GM12875 (cell line): ENCODE results near the gene ASPG.

Experiments
- H3K4me3 ChIP-seq: one replicate; pipeline ENCODE4 v1.5.1; 2011; ENCODE audit warnings: low read depth, low read length, control low read depth
- CTCF ChIP-seq: IDR thresholded peaks from 2 replicates; pipeline ENCODE4 v1.5.1; 2011; ENCODE audit warnings: low read depth, mild to moderate bottlenecking, control low read depth, inconsistent platforms, low read length, moderate library complexity, borderline replicate concordance; ENCODE audit not compliant: insufficient read depth

The ASPG gene

GRCh38 chr14:104139460-104140212 lies 54.1 kb downstream of the ASPG start:
- H3K4me3 ChIP-seq: no peak overlapping the region
- TF ChIP-seq CTCF: no peak

- no peak overlapping the region for H3K4me3 ChIP-seq
- TF ChIP-seq CTCF: no peak
Measured at GRCh38 chr14:104140213-104140462, 54.6 kb downstream of the ASPG start.

- H3K4me3 ChIP-seq: no peak overlapping the region
- no peak for TF ChIP-seq CTCF
Measured at GRCh38 chr14:104140463-104141331, 55.2 kb downstream of the ASPG start.

GRCh38 chr14:104141621-104142091 lies 56.2 kb downstream of the ASPG start:
- no peak for TF ChIP-seq CTCF
- H3K4me3 ChIP-seq: no peak overlapping the region

- no peak for TF ChIP-seq CTCF
- H3K4me3 ChIP-seq: no peak overlapping the region
Measured at GRCh38 chr14:104142136-104142945, 56.8 kb downstream of the ASPG start.

GRCh38 chr14:104142946-104143470 lies 57.5 kb downstream of the ASPG start:
- no peak for TF ChIP-seq CTCF
- no peak overlapping the region for H3K4me3 ChIP-seq
